Chondrocyte (in vitro differentiated cells): Measurements from ENCODE around the gene CLDN1. TPM values are rescaled to one million over a fixed set of nuclear protein-coding genes. Genes with fewer than 3 reads are reported as not detected.

ENCODE experiments used
- DNase-seq: peaks from one replicate; pipeline ENCODE4 v3.0.0; 2021; ENCODE audit warnings: mixed read lengths, low spot score
- H3K27ac Mint-ChIP-seq: one replicate; pipeline ENCODE4 v1.8.0; 2021; ENCODE audit warnings: mild to moderate bottlenecking, moderate library complexity, mixed read lengths; ENCODE audit not compliant: unreplicated experiment
- H3K27me3 Mint-ChIP-seq: 2 replicates; pipeline ENCODE4 v1.8.0; 2021; ENCODE audit warnings: low read depth, mixed read lengths
- H3K36me3 Mint-ChIP-seq: 2 replicates; pipeline ENCODE4 v1.8.0; 2021; ENCODE audit warnings: low read depth, mixed read lengths
- H3K4me1 Mint-ChIP-seq: 2 replicates; pipeline ENCODE4 v1.8.0; 2021; ENCODE audit warnings: low read depth, mild to moderate bottlenecking, mixed read lengths
- H3K4me3 Mint-ChIP-seq: one replicate; pipeline ENCODE4 v1.8.0; 2021; ENCODE audit warnings: mild to moderate bottlenecking, moderate library complexity, mixed read lengths; ENCODE audit not compliant: unreplicated experiment
- H3K9me3 Mint-ChIP-seq: 2 replicates; pipeline ENCODE4 v1.8.0; 2021; ENCODE audit warnings: low read depth, mixed read lengths
- total RNA-seq: library from RNA; stranded (reverse); gene quantifications from 3 replicates; pipeline ENCODE4 v1.2.1, GENCODE V29; 2021
- TF ChIP-seq, protein P1 (sequence below): fragments of 200-600 bp; sonication (generic); IDR thresholded peaks from 2 replicates; pipeline ENCODE4 v1.5.0; 2021; ENCODE audit warnings: antibody characterized with exemption, mild to moderate bottlenecking, moderate library complexity

The CLDN1 gene
- total RNA-seq, 1 donor from 2014 or later = 13.1 TPM

DNA sequence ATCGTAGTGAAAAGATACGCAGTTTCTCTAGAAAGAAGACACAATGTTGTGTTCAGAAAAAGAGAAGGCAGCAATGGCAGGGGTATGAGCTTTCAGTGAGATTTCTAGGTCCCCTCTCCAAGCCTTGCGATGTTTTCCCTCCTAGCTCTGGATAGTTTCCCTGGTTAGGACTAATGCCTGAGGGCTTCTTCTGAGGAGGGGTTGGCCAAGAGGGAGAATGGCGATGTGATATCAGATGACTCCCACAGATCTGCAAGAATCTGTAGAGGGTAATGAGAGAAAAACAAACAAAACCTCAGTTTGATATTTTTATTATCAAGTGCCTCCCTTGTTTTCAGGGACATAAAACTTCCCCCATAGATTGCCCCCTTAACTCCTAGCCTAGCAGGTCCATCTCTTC lies 4.1 kb upstream of the CLDN1 start:
- no peaks in the 10 kb centered on the region for H3K36me3 Mint-ChIP-seq
- H3K27ac Mint-ChIP-seq = peak overlapping the region; percentile 37
- peaks cover 34% of the 10 kb centered on the region for H3K4me1 Mint-ChIP-seq
- H3K4me3 Mint-ChIP-seq = no peak overlapping the region
- H3K27me3 Mint-ChIP-seq = no peaks in the 10 kb centered on the region
- no peaks in the 10 kb centered on the region for H3K9me3 Mint-ChIP-seq
- DNase-seq = no peak
- TF ChIP-seq, protein P1, sequence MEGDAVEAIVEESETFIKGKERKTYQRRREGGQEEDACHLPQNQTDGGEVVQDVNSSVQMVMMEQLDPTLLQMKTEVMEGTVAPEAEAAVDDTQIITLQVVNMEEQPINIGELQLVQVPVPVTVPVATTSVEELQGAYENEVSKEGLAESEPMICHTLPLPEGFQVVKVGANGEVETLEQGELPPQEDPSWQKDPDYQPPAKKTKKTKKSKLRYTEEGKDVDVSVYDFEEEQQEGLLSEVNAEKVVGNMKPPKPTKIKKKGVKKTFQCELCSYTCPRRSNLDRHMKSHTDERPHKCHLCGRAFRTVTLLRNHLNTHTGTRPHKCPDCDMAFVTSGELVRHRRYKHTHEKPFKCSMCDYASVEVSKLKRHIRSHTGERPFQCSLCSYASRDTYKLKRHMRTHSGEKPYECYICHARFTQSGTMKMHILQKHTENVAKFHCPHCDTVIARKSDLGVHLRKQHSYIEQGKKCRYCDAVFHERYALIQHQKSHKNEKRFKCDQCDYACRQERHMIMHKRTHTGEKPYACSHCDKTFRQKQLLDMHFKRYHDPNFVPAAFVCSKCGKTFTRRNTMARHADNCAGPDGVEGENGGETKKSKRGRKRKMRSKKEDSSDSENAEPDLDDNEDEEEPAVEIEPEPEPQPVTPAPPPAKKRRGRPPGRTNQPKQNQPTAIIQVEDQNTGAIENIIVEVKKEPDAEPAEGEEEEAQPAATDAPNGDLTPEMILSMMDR = no peak

DNA sequence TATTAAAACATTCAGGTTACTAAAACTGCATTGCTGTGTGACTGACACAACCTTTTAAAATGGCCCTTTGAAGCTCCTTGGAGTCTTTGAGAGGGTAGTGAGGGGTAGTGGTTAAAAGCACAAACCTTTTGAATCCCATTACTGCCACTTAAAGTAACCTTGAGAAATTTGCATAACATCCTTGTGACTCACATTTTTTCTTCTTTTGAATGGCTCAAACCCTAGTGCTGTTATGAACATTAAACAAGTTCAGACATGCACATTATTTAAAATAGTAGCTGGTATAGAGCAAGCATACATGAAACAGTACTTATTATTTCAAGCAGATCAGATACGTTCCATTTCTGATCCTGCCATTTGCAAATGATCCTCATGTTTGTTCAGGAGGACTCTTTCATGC lies 3.7 kb upstream of the CLDN1 start:
- H3K4me3 Mint-ChIP-seq = no peak overlapping the region
- no peaks in the 10 kb centered on the region for H3K27me3 Mint-ChIP-seq
- peaks cover 39% of the 10 kb centered on the region for H3K4me1 Mint-ChIP-seq
- no peaks in the 10 kb centered on the region for H3K36me3 Mint-ChIP-seq
- no peak overlapping the region for H3K27ac Mint-ChIP-seq
- no peak for DNase-seq
- TF ChIP-seq, protein P1 = no peak
- no peaks in the 10 kb centered on the region for H3K9me3 Mint-ChIP-seq

DNA sequence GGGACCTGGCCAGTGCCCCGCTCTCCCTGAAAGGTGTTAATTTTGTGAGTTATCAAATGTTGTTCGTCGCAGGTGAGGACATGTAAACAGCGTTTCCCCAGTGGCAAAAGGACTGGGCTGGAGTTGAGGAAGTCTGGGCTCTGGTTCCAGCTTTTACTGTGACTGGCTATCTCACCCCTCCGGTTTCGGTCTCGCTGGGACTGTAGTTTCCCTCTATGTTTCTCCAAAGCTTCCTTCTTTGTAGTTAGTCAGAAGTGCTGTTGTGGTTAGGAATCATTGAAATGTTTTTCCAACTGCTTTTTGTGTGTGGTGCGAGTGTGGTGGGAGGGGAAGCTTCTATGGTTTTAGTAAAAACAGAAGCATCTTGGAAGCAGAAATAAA lies 990 bp upstream of the CLDN1 start:
- H3K36me3 Mint-ChIP-seq = no peaks in the 10 kb centered on the region
- H3K4me1 Mint-ChIP-seq = peaks cover 56% of the 10 kb centered on the region
- H3K4me3 Mint-ChIP-seq = peak overlapping the region; percentile 81
- TF ChIP-seq, protein P1 = no peak
- peak overlapping the region; percentile 20 for H3K27ac Mint-ChIP-seq
- no peaks in the 10 kb centered on the region for H3K9me3 Mint-ChIP-seq
- DNase-seq = no peak
- H3K27me3 Mint-ChIP-seq = no peaks in the 10 kb centered on the region

DNA sequence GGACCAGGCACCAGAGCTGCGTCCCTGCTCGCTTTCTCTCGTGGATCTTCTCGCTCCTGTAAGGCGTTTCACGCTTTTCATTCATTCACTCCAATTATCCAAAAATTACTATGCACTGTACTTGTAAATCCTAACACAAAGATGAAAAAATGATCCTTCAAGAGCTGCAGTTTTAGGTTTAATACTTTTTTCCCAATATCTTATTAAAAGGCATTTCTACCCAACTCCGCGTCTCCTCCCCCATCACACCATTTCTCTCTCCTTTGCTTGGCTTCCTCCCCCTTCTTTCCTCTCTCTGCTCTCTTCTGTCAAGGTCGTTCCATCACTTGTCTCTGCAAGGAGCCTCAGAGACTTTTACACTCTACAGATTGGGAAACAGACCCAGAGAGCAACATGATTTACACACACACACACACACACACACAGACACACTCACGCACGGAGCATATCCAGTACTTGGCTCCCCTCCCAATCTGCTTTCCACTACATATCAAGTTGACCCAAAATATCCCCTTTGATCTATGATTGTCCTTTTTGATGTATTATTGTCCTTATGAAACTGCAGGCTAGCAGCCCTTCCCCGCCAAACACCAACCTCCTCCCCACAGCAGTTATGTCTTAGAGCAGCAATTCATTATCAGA lies 479 bp upstream of the CLDN1 start:
- Mint-ChIP-seq H3K4me3 (peak overlapping the region; percentile 81), H3K9me3 (no peaks in the 10 kb centered on the region), H3K4me1 (peaks cover 56% of the 10 kb centered on the region), H3K36me3 (no peaks in the 10 kb centered on the region), H3K27me3 (no peaks in the 10 kb centered on the region), H3K27ac (peak overlapping the region; percentile 20)
- TF ChIP-seq, protein P1 = peak; percentile 63
- no peak for DNase-seq

DNA sequence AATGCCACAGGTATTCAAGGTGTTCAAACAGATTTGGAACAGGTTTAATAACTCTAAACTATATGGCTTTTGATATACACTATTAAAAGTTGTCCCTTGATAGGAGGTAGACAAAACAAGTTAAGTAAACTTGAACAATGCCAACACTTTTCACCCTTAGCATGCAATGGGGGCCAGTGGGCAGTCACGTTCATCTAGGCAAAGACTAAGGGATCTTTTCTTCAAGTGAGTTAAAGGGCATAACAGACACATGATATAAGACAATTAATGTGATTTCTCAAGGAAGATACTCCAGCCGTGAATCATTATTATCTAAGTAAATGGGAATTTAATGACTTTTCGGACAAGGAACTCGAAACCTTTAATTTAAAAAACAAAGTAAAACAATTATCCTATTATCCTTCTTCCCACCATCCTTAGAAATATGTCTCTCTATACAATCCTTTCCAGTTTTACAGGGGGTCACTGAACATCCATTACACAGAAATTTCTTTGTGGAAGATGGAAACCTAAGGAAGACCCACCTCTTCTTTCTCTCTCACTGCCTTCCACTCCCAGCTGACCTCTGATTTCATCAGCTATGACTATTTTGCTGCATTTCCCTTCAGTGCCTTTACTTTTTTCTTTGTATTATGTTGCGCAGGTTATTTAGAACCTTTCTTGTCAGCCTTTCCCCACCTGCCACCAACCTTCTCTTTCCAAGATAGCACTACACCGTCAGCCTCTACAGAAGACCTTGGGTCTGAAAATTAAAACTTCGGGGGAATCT lies 1.5 kb downstream of the CLDN1 start:
- no peak for DNase-seq
- TF ChIP-seq, protein P1 = no peak
- Mint-ChIP-seq H3K9me3 (no peaks in the 10 kb centered on the region), H3K4me3 (peak overlapping the region; percentile 81), H3K27ac (no peak overlapping the region), H3K4me1 (peaks cover 42% of the 10 kb centered on the region), H3K36me3 (no peaks in the 10 kb centered on the region), H3K27me3 (no peaks in the 10 kb centered on the region)
